Measurements from ENCODE around the gene ABHD4. TPM values are rescaled to one million over a fixed set of nuclear protein-coding genes. Genes with fewer than 3 reads are reported as not detected.

The ABHD4 gene
- polyA plus RNA-seq, 2 of the 4 experiments (the other 2 are of a cell fraction), result 58.3 to 70.7 TPM

- no peak for TF ChIP-seq HEYL (CRISPR knock-in tag; IDR thresholded peaks at IDR 0.05)
- TF ChIP-seq MAFK (IDR thresholded peaks at IDR 0.05; ENCODE audit: partially characterized antibody), result no peak
- TF ChIP-seq CEBPB (IDR thresholded peaks at IDR 0.05), result no peak
- no peak for TF ChIP-seq ZFP36 (IDR thresholded peaks at IDR 0.05; ENCODE audit: borderline replicate concordance, partially characterized antibody)
- no peak for TF ChIP-seq RNF2 (IDR thresholded peaks at IDR 0.05; ENCODE audit: borderline replicate concordance, low read depth)
- TF ChIP-seq KDM5A (IDR thresholded peaks at IDR 0.05), result no peak
- no peak for TF ChIP-seq CBX8 (IDR thresholded peaks at IDR 0.05)
- no peak for TF ChIP-seq NPAS2 (CRISPR knock-in tag; IDR thresholded peaks at IDR 0.05; ENCODE audit: borderline replicate concordance)
- no peak for TF ChIP-seq EHMT2 (IDR thresholded peaks at IDR 0.05; ENCODE audit: low read depth)
- TF ChIP-seq ZNF302 (CRISPR knock-in tag; IDR thresholded peaks at IDR 0.05), result no peak
- TF ChIP-seq E2F6 (IDR thresholded peaks at IDR 0.05; ENCODE audit: borderline replicate concordance, low read depth), result no peak
- no peak for TF ChIP-seq HOXA7 (CRISPR knock-in tag; IDR thresholded peaks at IDR 0.05)
- no peak for TF ChIP-seq TFCP2L1 (CRISPR knock-in tag; IDR thresholded peaks at IDR 0.05)
- TF ChIP-seq KDM1A (IDR thresholded peaks at IDR 0.05; ENCODE audit: low read depth), result no peak
- Histone ChIP-seq H3K4me3 (no peak overlapping the region), H3K9me3 (no peaks in the 10 kb centered on the region), H3K4me1 (peaks cover under 1% of the 10 kb centered on the region; the same call in 1 of the 3 replicates), H3K4me2 (no peak overlapping the region), H3K27ac (no peak overlapping the region)
- DNase-seq (ENCODE audit: low read depth in 1 of 2, low spot score in 1 of 2), result no peak
- WGBS (ENCODE audit: missing lambda C conversion rate), result 53% methylated on average over 12 of the region's 13 CpGs
- POLR2A ChIA-PET, result no interaction called here
- CTCF ChIA-PET, result interaction anchor here (0.8 to 5.6 kb wide), 17 partner anchors 10 to 506 kb away, joined by 3 to 117 read pairs (median 5); no protein-coding TSS in a partner anchor
- no peak for FAIRE-seq
- ATAC-seq, result no peak
Measured at GRCh38 chr14:22552001-22552826, 45.9 kb upstream of the ABHD4 start.

DNA sequence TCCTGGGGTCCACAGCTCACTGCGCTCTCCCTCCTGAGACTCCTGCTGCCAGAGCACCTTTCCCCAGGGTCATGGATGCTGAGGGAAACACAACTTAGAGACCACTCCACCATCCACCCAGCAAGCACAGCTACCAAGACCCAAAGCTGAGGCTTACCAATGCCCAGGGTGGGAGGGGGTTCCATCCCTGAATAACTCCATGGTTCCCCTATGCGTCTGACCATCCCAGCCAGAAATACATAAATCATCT lies 45.3 kb upstream of the ABHD4 start:
- Histone ChIP-seq H3K9me3 (no peaks in the 10 kb centered on the region), H3K4me2 (no peak overlapping the region), H3K4me1 (peaks cover 3% of the 10 kb centered on the region; the same call in 1 of the 3 replicates), H3K4me3 (no peak overlapping the region), H3K27ac (no peak overlapping the region)
- WGBS (ENCODE audit: missing lambda C conversion rate), result 88% methylated on average over 2 of the region's 2 CpGs
- FAIRE-seq (no peak), DNase-seq (ENCODE audit: low read depth in 1 of 2, low spot score in 1 of 2) (no peak), ATAC-seq (no peak)
- CTCF ChIA-PET, result interaction anchor here (0.8 to 5.6 kb wide), 16 partner anchors 9 to 505 kb away, joined by 3 to 117 read pairs (median 6); no protein-coding TSS in a partner anchor
- TF ChIP-seq TP53 (CRISPR knock-in tag; IDR thresholded peaks at IDR 0.05), result no peak
- TF ChIP-seq FOSB (CRISPR knock-in tag; IDR thresholded peaks at IDR 0.05), result no peak
- no peak for TF ChIP-seq CEBPB (IDR thresholded peaks at IDR 0.05)
- TF ChIP-seq EP300 (IDR thresholded peaks at IDR 0.05), result no peak
- no peak for TF ChIP-seq FOXS1 (CRISPR knock-in tag; IDR thresholded peaks at IDR 0.05)
- no peak for TF ChIP-seq NR3C1 (IDR thresholded peaks at IDR 0.05)
- TF ChIP-seq HOXB5 (CRISPR knock-in tag; IDR thresholded peaks at IDR 0.05), result no peak
- TF ChIP-seq PBX3 (IDR thresholded peaks at IDR 0.05), result no peak
- no peak for TF ChIP-seq E2F6 (IDR thresholded peaks at IDR 0.05; ENCODE audit: borderline replicate concordance, low read depth)
- no peak for TF ChIP-seq REST (IDR thresholded peaks at IDR 0.05)
- no peak for TF ChIP-seq ESRRA (IDR thresholded peaks at IDR 0.05; ENCODE audit: borderline replicate concordance, low read length)
- TF ChIP-seq POLR2AphosphoS2 (conservative IDR thresholded peaks at IDR 0.05; ENCODE audit: low read length), result no peak
- no peak for TF ChIP-seq USF2 (IDR thresholded peaks at IDR 0.05)
- no peak for TF ChIP-seq MAX (IDR thresholded peaks at IDR 0.05)
- no peak for TF ChIP-seq CHD4 (IDR thresholded peaks at IDR 0.05; ENCODE audit: borderline replicate concordance)
- TF ChIP-seq FOSL2 (IDR thresholded peaks at IDR 0.05), result no peak
- no peak for TF ChIP-seq FOSL2 (CRISPR knock-in tag; IDR thresholded peaks at IDR 0.05)
- no peak for TF ChIP-seq HOXA7 (CRISPR knock-in tag; IDR thresholded peaks at IDR 0.05)
- POLR2A ChIA-PET, result no interaction called here

All from A549 (cell line).